NCI-H82 treated with DMSO at 0.1 percent for 48 hours (cell line): ENCODE results near the gene SULT1A2.
"Not testable (repeated sequence)": the region's sequence is repeated elsewhere in the genome, so short reads cannot be mapped to it uniquely, and the experiment has no call there.

Experiments
- DNase-seq: peaks from one replicate; lab custom pipeline; 2025; ENCODE audit not compliant: unreplicated experiment; lab: John Stamatoyannopoulos, UW

Gene SULT1A2

GRCh38 chr16:28609631-28610594 lies 13.1 kb upstream of the SULT1A2 start, which contains the start of gene SULT1A1:
SULT1A1 (minus strand) TSS chr16:28610044; CDS start chr16:28608855, 1,189 bp downstream.
- DNase-seq = peak; percentile 5

DNA sequence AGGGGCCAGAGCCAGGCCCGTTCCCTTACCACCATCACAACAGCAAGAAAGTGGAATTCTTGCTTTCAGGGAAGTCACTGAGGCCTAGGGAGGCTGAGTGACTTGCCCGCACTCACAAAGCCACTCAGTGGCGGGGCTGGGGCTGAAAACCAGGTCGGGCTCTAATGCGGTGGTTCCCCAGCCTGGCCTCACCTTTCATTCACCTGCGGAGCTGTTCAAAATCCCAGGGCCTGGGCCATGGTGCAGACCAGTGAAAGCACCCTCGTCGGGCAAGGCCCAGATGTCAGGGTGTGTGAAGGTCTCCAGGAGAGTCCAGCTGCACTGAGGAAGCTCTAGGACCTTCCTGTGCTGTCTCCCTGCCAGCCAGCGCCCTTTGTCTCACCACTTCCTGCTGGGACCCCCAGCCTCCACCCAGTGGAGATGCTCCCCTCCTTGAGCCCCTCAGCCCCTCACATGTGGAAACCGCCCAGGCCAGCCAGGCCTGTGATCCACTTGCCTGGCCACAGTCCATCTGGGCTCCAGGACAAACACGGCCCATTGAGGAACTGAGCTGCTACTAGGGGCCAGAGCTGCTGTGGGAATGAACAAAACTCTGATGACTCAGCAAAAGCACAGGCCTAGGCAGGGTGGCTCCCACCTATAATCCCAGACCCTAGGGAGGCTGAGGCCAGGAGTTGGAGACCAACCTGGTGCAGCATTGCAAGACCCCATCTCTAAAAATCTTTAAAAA lies 12.2 kb upstream of the SULT1A2 start:
- DNase-seq = not testable (repeated sequence)

DNA sequence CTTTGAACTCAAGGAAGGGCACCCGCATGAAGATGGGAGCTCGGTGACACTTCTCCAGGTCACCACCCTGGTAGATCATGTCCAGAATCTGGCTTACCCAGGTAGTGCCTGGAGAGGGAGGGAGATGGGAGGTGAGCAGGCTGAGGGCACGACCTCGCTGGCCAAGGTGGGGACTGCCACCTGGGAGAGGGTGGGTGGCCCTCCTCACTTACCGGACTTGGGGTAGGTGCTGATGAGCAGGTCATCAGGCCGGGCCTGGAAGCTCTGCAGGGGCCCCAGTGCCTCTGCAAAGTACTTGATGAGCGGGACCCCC lies 11.6 kb upstream of the SULT1A2 start:
- not testable (repeated sequence) for DNase-seq

- DNase-seq = not testable (repeated sequence)
Measured at GRCh38 chr16:28607681-28608495, 11.0 kb upstream of the SULT1A2 start.

- no peak for DNase-seq
Measured at GRCh38 chr16:28607116-28607623, 10.3 kb upstream of the SULT1A2 start.

DNA sequence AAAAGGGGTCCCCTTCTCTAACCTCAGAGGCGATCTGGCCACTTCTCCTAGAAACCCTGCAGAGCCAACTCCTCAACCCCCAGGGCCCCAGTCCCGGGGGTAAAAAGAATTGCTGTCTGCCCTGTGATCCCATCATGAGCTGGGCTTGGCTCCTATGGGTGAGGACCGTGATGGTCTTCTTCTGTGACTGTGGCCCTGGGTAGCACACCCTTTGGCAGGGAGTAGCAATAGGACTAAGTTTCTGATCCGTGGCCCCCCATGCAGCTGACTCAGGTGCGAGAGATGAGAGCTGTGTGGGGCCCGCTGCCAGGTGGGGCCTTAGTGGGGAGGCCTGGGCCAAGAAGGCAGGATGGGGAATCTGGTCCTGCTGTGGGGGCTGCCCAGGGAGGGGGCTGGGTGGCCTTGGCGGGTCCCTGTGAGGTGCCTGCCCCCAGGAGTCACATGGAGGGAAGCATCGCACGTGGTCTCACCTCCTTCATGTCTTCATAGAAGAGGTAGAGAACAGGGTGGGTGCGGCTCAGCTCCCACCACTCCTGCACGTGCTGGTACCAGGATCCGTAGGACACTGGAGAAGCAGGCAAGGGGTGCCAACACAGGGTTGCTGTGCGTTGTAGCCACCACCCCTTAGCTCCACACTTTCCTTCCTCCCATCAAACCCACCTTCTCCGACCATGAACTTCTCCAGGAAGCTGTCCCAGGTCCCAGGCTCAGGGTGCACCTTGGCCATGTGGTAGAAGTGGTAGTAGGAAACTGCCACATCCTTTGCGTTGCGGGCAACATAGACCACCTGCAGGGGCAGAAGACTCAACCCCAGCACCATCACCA lies 9.7 kb upstream of the SULT1A2 start:
- no peak for DNase-seq

- DNase-seq = no peak
Measured at GRCh38 chr16:28604186-28604565, 7.3 kb upstream of the SULT1A2 start.

GRCh38 chr16:28603381-28604185 lies 6.7 kb upstream of the SULT1A2 start:
- DNase-seq = no peak

GRCh38 chr16:28602529-28602928 lies 5.7 kb upstream of the SULT1A2 start:
- no peak for DNase-seq

- DNase-seq = not testable (repeated sequence)
Measured at GRCh38 chr16:28602062-28602461, 5.2 kb upstream of the SULT1A2 start.

DNA sequence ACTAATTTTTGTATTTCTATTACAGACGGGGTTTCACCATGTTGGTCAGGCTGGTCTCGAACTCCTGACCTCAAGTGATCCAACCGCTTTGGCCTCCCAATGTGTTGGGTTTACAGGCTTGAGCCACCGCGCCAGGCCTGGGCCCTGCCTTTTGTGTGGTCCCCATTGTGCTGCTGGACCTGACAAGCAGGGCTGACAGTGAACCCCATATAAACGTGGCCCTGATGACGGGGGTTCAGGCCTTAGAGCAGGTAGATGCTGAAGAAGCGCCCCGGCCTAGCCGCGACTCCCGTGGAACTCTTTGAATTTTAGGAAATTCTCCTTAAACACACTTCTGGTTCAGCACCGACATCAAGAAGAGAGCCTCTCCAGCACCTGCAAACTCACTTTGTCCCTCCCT lies 4.7 kb upstream of the SULT1A2 start:
- DNase-seq = not testable (repeated sequence)

- not testable (repeated sequence) for DNase-seq
Measured at GRCh38 chr16:28600965-28601364, 4.1 kb upstream of the SULT1A2 start.

DNA sequence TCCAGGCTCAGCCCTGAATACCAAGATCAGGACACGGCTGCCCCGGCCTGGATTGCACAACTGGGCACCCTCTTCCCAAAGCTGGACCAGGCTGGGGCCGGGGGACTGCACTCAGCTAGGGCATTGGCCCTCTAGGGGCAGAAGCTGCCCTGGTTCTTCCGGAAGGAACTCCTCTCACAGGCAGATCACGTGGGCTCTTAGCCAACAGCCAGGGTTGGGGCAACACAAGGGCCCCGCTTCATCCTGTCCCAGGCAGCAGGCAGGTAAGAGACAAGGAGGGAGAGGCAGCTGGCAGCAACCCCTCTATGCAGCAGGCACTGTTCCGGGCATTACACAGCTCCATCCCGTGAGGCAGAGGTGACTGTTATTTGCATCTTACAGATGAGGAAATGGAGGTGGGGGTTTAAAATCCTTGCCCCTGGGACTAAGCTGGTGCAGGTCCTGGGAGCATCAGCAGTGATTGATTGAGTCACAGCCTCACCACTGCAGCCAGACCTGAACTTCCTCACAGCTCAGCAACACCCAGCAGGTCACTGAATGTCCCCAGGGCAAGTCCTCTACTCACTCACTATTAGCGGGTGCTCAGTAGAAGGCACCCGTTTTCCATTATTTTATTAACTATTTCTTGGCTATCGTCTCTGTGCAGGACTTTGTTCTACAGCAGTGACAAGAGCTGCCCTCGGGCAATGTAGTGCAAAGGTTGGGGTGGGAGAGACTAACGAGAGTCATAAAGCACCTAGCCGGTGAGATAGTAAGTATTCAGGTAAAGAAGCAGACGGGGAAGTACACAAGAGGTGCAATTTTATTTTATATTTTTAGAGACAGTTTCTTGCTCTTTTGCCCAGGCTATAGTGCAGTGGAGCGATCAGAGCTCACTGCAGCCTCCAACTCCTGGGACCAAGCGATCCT lies 2.8 kb upstream of the SULT1A2 start:
- DNase-seq = not testable (repeated sequence)

- DNase-seq = peak; percentile 28
Measured at GRCh38 chr16:28597692-28598261, 927 bp upstream of the SULT1A2 start.

DNA sequence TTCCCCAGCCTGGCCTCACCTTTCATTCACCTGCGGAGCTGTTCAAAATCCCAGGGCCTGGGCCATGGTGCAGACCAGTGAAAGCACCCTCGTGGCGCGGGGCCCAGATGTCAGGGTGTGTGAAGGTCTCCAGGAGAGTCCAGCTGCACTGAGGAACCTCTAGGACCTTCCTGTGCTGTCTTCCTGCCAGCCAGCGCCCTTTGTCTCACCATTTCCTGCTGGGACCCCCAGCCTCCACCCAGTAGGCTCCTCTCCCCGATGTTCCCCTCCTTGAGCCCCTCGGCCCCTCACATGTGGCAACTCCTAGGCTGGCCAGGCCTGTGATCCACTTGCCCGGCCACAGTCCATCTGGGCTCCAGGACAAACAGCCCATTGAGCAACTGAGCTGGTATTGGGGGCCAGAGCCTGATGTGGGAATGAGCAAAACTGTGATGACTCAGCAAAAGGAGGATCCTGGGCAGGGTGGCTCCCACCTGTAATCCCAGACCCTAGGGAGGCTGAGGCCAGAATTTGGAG lies 677 bp downstream of the SULT1A2 start:
- no peak for DNase-seq

- DNase-seq = not testable (repeated sequence)
Measured at GRCh38 chr16:28595451-28595850, 1.4 kb downstream of the SULT1A2 start.

DNA sequence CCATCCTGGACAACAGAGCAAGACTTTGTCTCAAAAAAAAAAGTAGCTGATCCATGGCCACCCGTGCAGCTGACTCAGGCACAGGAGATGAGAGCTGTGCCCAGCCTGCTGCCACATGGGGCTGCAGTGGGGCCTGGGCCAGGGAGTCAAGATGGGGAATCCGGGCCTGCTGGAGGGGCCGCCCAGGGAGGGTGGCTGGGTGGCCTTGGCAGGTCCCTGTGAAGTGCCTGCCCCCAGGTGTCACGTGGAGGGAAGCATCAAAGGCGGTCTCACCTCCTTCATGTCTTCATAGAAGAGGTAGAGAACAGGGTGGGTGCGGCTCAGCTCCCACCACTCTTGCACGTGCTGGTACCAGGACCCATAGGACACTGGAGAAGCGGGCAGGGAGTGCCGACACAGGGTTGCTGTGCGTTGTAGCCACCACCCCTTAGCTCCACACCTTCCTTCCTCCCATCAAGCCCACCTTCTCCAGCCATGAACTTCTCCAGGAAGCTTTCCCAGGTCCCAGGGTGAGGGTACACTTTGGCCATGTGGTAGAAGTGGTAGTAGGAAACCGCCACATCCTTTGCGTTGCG lies 3.8 kb downstream of the SULT1A2 start:
- no peak for DNase-seq
